Activated naive CD4-positive, alpha-beta T cell treated with anti-CD3 and anti-CD28 coated beads, Interleukin-2, amount 10 ng/mL, durations not matched to agents 7 days and 5 days (primary cell): ENCODE data around the gene FBXO45.
"Not testable (repeated sequence)": the region's sequence is repeated elsewhere in the genome, so short reads cannot be mapped to it uniquely, and the experiment has no call there.

ENCODE experiments used
- CTCF ChIA-PET: fragments of 350-600 bp; sonication (Branson Sonifier 250); formaldehyde crosslinking; loops from one replicate; lab custom pipeline; 2021; ENCODE audit warnings: antibody characterized with exemption; lab: Charles Lee
- DNase-seq: peaks from one replicate; pipeline ENCODE4 v3.0.0-alpha.2; 2020
- H3K27ac Mint-ChIP-seq: one replicate; pipeline ENCODE4 v1.8.0; 2021; ENCODE audit warnings: mild to moderate bottlenecking, moderate library complexity, mixed read lengths
- H3K27me3 Mint-ChIP-seq: one replicate; pipeline ENCODE4 v1.8.0; 2021; ENCODE audit warnings: mild to moderate bottlenecking, mixed read lengths
- H3K36me3 Mint-ChIP-seq: one replicate; pipeline ENCODE4 v1.8.0; 2021; ENCODE audit warnings: mixed read lengths
- H3K4me1 Mint-ChIP-seq: one replicate; pipeline ENCODE4 v1.8.0; 2021; ENCODE audit warnings: mixed read lengths
- H3K4me3 Mint-ChIP-seq: one replicate; pipeline ENCODE4 v1.8.0; 2021; ENCODE audit warnings: mild to moderate bottlenecking, moderate library complexity, mixed read lengths
- H3K9me3 Mint-ChIP-seq: one replicate; pipeline ENCODE4 v1.8.0; 2021; ENCODE audit warnings: mixed read lengths

FBXO45 gene

GRCh38 chr3:196544491-196544992, 23.9 kb upstream of the FBXO45 start:
- Mint-ChIP-seq H3K27me3 (peaks cover 31% of the 10 kb centered on the region), H3K36me3 (peaks cover 3% of the 10 kb centered on the region), H3K4me3 (no peak overlapping the region), H3K4me1 (no peaks in the 10 kb centered on the region), H3K9me3 (peaks cover 11% of the 10 kb centered on the region), H3K27ac (no peak overlapping the region)
- CTCF ChIA-PET: interaction anchor here (0.9 to 1.1 kb wide), 2 partner anchors 16 kb away, joined by 3 to 4 read pairs; no protein-coding TSS in a partner anchor
- DNase-seq: no peak

DNA sequence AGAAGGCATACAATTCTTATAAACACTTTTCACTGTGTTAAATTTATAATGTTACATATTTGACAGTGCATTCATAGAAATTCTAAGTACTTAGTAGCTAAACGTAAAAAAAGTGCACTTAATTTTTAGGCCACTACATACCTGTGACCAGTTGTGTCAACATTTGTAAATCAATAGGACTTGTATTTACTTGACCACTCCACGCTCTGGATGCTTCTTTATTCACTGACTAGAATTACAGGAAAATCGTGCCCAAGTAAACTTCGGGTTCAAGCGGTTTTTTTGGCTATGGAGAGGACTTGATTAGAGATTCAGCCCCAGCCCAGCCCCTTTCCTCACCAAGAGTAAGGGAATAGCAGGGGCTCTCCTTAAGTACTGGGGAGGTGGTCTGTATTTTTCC, 21.9 kb upstream of the FBXO45 start:
- CTCF ChIA-PET: no interaction called here
- H3K9me3 Mint-ChIP-seq: peaks cover 21% of the 10 kb centered on the region

GRCh38 chr3:196547067-196547466, 21.4 kb upstream of the FBXO45 start:
- H3K27ac Mint-ChIP-seq: no peak overlapping the region
- CTCF ChIA-PET: no interaction called here
- H3K36me3 Mint-ChIP-seq: peaks cover 10% of the 10 kb centered on the region
- no peak overlapping the region for H3K4me3 Mint-ChIP-seq
- DNase-seq: no peak
- H3K27me3 Mint-ChIP-seq: peaks cover 31% of the 10 kb centered on the region
- H3K4me1 Mint-ChIP-seq: no peaks in the 10 kb centered on the region
- H3K9me3 Mint-ChIP-seq: peaks cover 21% of the 10 kb centered on the region

More for the DNA sequence above, 21.9 kb upstream of the FBXO45 start:
- peaks cover 31% of the 10 kb centered on the region for H3K27me3 Mint-ChIP-seq
- no peak overlapping the region for H3K4me3 Mint-ChIP-seq
- no peak overlapping the region for H3K27ac Mint-ChIP-seq
- H3K4me1 Mint-ChIP-seq: no peaks in the 10 kb centered on the region
- peaks cover 8% of the 10 kb centered on the region for H3K36me3 Mint-ChIP-seq
- no peak for DNase-seq

DNA sequence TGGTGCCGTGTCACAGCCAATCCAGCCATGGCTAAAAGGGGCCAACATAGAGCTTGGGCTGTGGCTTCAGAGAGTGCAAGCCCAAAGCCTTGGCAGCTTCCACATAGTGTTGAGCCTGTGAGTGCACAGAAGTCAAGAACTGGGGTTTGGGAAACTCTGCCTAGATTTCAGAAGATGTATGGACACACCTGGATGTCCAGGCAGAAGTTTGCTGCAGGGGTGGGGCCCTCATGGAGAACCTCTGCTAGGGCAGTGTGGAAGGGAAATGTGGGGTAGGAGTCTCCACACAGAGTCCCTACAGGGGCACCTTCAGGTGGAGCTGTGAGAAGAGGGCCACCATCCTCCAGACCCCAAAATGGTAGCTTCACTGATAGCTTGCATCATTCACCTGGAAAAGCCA, 19.1 kb upstream of the FBXO45 start:
- Mint-ChIP-seq H3K9me3 (peaks cover 21% of the 10 kb centered on the region), H3K27me3 (peaks cover 31% of the 10 kb centered on the region), H3K36me3 (peaks cover 12% of the 10 kb centered on the region)
- H3K27ac Mint-ChIP-seq, CTCF ChIA-PET, H3K4me3 Mint-ChIP-seq, H3K4me1 Mint-ChIP-seq, DNase-seq: not testable (repeated sequence)

DNA sequence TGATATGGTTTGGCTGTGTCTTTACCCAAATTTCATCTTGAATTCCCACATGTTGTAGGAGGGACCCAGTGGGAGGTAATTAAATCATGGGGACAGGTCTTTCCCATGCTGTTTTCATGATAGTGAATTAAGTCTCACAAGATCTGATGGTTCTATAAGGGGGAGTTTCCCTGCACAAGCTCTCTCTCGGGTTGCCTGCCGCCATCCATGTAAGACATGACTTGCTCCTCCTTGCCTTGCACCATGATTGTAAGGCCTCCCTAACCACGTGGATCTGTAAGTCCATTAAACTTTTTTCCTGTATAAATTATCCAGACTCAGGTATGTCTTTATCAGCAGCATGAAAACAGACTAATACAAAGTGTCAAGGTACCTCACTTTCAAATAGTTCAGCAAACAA, 18.3 kb upstream of the FBXO45 start:
- CTCF ChIA-PET, DNase-seq, H3K4me3 Mint-ChIP-seq, H3K4me1 Mint-ChIP-seq, H3K27ac Mint-ChIP-seq: not testable (repeated sequence)
- peaks cover 25% of the 10 kb centered on the region for H3K27me3 Mint-ChIP-seq
- peaks cover 21% of the 10 kb centered on the region for H3K9me3 Mint-ChIP-seq
- H3K36me3 Mint-ChIP-seq: peaks cover 13% of the 10 kb centered on the region

GRCh38 chr3:196552253-196552652, 16.2 kb upstream of the FBXO45 start:
- Mint-ChIP-seq H3K27ac (no peak overlapping the region), H3K36me3 (peaks cover 15% of the 10 kb centered on the region), H3K27me3 (peaks cover 11% of the 10 kb centered on the region), H3K4me1 (no peaks in the 10 kb centered on the region), H3K4me3 (no peak overlapping the region), H3K9me3 (peaks cover 21% of the 10 kb centered on the region)
- DNase-seq: no peak
- CTCF ChIA-PET: interaction anchor here (1.1 kb wide), 1 partner anchor 23 kb away, joined by 4 read pairs; no protein-coding TSS in a partner anchor

GRCh38 chr3:196553551-196553950, 14.9 kb upstream of the FBXO45 start:
- CTCF ChIA-PET: no interaction called here
- Mint-ChIP-seq H3K4me3 (no peak overlapping the region), H3K27me3 (peaks cover 6% of the 10 kb centered on the region), H3K4me1 (no peaks in the 10 kb centered on the region), H3K27ac (no peak overlapping the region), H3K36me3 (peaks cover 14% of the 10 kb centered on the region), H3K9me3 (peaks cover 16% of the 10 kb centered on the region)
- no peak for DNase-seq

DNA sequence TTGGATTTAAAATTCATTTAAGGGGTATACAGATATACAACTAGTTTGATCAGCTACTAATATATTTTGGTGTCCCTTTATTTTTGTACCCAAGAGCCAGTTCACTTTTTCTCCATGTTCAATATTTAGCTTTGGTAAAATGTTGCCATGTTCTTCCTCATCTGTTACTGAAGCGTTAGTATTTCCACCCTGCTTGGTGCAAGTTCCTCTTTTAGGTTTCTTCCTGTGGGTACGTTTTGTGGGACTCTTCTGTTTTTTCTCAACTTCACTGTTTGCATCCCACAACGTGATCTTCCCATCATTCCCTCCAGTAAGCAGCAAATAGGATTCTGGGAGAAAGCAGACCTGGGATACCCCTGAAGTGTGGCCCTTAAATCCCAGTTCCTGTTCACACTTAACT, 14.3 kb upstream of the FBXO45 start:
- H3K27ac Mint-ChIP-seq: no peak overlapping the region
- H3K27me3 Mint-ChIP-seq: peaks cover 3% of the 10 kb centered on the region
- H3K36me3 Mint-ChIP-seq: peaks cover 14% of the 10 kb centered on the region
- H3K4me1 Mint-ChIP-seq: peaks cover 3% of the 10 kb centered on the region
- CTCF ChIA-PET: no interaction called here
- DNase-seq: no peak
- no peak overlapping the region for H3K4me3 Mint-ChIP-seq
- H3K9me3 Mint-ChIP-seq: peaks cover 13% of the 10 kb centered on the region

- DNase-seq: no peak
- no peak overlapping the region for H3K27ac Mint-ChIP-seq
- CTCF ChIA-PET: interaction anchor here (0.7 to 2.9 kb wide), 4 partner anchors 14 to 38 kb away, joined by 3 to 10 read pairs (median 3); no protein-coding TSS in a partner anchor
These were observed 13.2 kb upstream of the FBXO45 start for GRCh38 chr3:196555295-196555694.

DNA sequence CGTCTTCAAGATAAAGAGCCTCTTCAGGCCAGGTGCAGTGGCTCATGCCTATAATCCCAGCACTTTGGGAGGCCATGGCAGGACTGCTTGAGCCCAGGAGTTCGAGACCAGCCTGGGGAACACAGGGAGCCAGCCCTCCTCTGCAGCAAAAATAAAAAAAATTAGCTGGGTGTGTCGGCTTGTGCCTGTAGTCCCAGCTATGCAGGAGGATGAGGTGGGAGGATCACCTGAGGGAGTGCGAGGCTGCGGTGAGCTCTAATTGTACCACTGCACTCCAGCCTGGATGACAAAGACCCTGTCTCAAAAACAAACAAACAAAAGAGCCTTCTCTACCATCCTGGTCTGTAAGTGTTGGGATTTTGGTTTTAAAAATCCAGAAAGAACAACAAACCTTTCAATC, 11.2 kb upstream of the FBXO45 start:
- Mint-ChIP-seq H3K36me3 (peaks cover 15% of the 10 kb centered on the region), H3K4me3 (no peak overlapping the region), H3K27me3 (no peaks in the 10 kb centered on the region), H3K27ac (no peak overlapping the region), H3K9me3 (no peaks in the 10 kb centered on the region), H3K4me1 (peaks cover 15% of the 10 kb centered on the region)
- CTCF ChIA-PET: interaction anchor here (1.1 to 2.9 kb wide), 2 partner anchors 19 to 28 kb away, joined by 3 to 10 read pairs; no protein-coding TSS in a partner anchor
- no peak for DNase-seq

More at GRCh38 chr3:196555295-196555694, 13.2 kb upstream of the FBXO45 start:
- Mint-ChIP-seq H3K4me1 (peaks cover 12% of the 10 kb centered on the region), H3K36me3 (peaks cover 11% of the 10 kb centered on the region), H3K27me3 (no peaks in the 10 kb centered on the region), H3K4me3 (no peak overlapping the region), H3K9me3 (peaks cover 4% of the 10 kb centered on the region)

DNA sequence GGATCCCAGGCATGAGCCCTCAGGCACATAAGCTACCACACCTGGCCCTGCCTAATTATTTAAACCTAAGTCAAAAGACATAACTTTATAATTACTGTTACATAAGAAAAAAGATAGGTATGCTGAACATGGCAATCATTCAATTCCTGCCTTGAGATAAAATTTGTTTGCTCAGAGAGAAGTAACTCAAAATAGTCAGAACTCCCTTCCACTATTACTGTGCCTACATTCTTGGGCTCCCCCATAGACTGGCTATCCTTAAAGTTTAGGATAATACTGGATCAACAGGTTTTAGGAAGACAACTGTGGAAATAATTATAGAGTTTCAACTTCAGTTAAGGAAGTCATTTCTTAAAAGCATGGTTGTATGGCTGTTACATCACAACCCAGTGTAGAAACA, 10.0 kb upstream of the FBXO45 start:
- Mint-ChIP-seq H3K36me3 (peaks cover 20% of the 10 kb centered on the region), H3K4me1 (peaks cover 21% of the 10 kb centered on the region), H3K27ac (no peak overlapping the region), H3K27me3 (no peaks in the 10 kb centered on the region), H3K4me3 (no peak overlapping the region), H3K9me3 (no peaks in the 10 kb centered on the region)
- CTCF ChIA-PET: no interaction called here
- DNase-seq: no peak

- CTCF ChIA-PET: no interaction called here
- H3K4me1 Mint-ChIP-seq: peaks cover 34% of the 10 kb centered on the region
- H3K36me3 Mint-ChIP-seq: peaks cover 23% of the 10 kb centered on the region
- H3K27ac Mint-ChIP-seq: peak overlapping the region; percentile 79
- no peaks in the 10 kb centered on the region for H3K9me3 Mint-ChIP-seq
- no peaks in the 10 kb centered on the region for H3K27me3 Mint-ChIP-seq
- H3K4me3 Mint-ChIP-seq: no peak overlapping the region
- DNase-seq: no peak
These were observed 8.6 kb upstream of the FBXO45 start for GRCh38 chr3:196559826-196560225.

DNA sequence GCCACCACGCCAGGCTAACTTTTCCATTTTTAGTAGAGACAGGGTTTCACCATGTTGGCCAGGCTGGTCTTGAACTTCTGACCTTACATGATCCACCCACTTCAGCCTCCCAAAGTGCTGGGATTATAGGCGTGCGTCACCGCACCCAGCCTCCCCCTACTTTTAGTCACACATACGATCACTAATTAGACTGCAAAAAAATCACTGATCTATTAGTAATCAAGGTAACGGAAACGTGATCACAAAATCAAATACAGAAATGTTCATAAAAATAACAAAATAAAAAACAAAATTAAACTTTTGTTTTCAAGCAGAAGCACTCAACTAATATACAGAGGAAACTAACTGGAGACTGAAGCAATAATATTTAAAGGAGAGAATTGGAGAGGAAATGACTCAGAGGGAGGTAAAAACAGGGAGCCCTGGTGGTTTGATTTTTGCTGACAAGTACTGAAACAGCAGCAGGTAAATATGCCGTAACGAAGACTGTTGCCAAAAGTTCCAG, 4.7 kb upstream of the FBXO45 start:
- H3K4me1 Mint-ChIP-seq: peaks cover 60% of the 10 kb centered on the region
- H3K9me3 Mint-ChIP-seq: no peaks in the 10 kb centered on the region
- peak; percentile 35 for DNase-seq
- H3K27me3 Mint-ChIP-seq: peaks cover 3% of the 10 kb centered on the region
- CTCF ChIA-PET: no interaction called here
- peak overlapping the region; percentile 7 for H3K4me3 Mint-ChIP-seq
- peaks cover 23% of the 10 kb centered on the region for H3K36me3 Mint-ChIP-seq
- H3K27ac Mint-ChIP-seq: peak overlapping the region; percentile 94

DNA sequence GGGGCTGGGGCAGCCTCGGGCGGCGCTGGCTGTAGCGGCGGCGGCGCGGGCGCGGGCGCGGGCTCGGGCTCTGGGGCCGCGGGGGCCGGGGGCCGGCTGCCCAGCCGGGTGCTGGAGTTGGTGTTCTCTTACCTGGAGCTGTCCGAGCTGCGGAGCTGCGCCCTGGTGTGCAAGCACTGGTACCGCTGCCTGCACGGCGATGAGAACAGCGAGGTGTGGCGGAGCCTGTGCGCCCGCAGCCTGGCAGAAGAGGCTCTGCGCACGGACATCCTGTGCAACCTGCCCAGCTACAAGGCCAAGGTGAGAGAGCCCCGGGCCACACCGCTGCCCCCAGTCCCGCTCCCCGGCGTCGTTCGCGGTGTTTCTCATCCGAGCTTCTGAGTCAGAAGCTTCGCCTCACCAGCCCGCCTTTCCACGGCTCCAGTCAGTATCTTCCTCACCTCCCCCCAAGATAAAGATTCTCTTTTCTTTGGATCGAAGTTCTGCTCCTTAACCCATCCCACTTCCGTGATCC, 600 bp downstream of the FBXO45 start:
- Mint-ChIP-seq H3K27ac (peak overlapping the region; percentile 90), H3K9me3 (no peaks in the 10 kb centered on the region), H3K4me1 (peaks cover 48% of the 10 kb centered on the region), H3K36me3 (peaks cover 13% of the 10 kb centered on the region), H3K4me3 (peak overlapping the region; percentile 88), H3K27me3 (peaks cover 3% of the 10 kb centered on the region)
- DNase-seq: peak; percentile 68
- CTCF ChIA-PET: interaction anchor here (1.0 to 2.4 kb wide), 3 partner anchors 32 to 63 kb away, joined by 3 to 16 read pairs (median 3); no protein-coding TSS in a partner anchor

DNA sequence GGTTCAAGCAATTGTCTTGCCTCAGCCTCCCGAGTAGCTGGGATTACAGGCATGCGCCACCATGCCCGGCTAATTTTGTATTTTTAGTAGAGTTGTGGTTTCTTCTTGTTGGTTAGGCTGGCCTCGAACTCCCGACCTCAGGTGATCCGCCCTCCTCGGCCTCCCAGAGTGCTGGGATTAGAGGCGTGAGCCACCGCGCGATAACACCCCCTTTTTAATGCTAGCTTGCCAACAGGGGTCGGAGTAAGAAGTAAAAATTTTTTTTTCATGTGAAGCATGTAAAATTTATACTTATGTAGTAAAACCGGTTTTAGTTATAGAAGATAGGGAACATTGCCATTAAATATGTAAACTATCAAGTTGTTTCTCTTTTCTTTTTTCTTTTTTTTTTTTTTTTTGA, 1.9 kb downstream of the FBXO45 start:
- peaks cover 14% of the 10 kb centered on the region for H3K36me3 Mint-ChIP-seq
- H3K27ac Mint-ChIP-seq, CTCF ChIA-PET, H3K27me3 Mint-ChIP-seq, DNase-seq, H3K9me3 Mint-ChIP-seq: not testable (repeated sequence)
- peaks cover 48% of the 10 kb centered on the region for H3K4me1 Mint-ChIP-seq
- H3K4me3 Mint-ChIP-seq: peak overlapping the region; percentile 88
